ENCODE results near the gene PTPN7.
A peak's percentile ranks its signal among the peaks of the same experiment; 100 is the strongest.
"Not testable (repeated sequence)": the region's sequence is repeated elsewhere in the genome, so short reads cannot be mapped to it uniquely, and the experiment has no call there.

The PTPN7 gene

GRCh38 chr1:202189918-202190715, 29.7 kb upstream of the PTPN7 start:
- DNase-seq (ENCODE audit: low spot score): no peak

- peak; percentile 42 for DNase-seq (ENCODE audit: low spot score)
These were observed 28.8 kb upstream of the PTPN7 start for GRCh38 chr1:202189001-202189790.

GRCh38 chr1:202187697-202188407, 27.4 kb upstream of the PTPN7 start:
- DNase-seq (ENCODE audit: low spot score): no peak

- DNase-seq (ENCODE audit: low spot score): no peak
These were observed 26.8 kb upstream of the PTPN7 start for GRCh38 chr1:202187041-202187671.

GRCh38 chr1:202186327-202186726, 25.9 kb upstream of the PTPN7 start:
- DNase-seq (ENCODE audit: low spot score): no peak

- peak; percentile 85 for DNase-seq (ENCODE audit: low spot score)
These were observed 24.5 kb upstream of the PTPN7 start for GRCh38 chr1:202184750-202185460.

GRCh38 chr1:202182040-202182877, 21.9 kb upstream of the PTPN7 start:
- no peak for DNase-seq (ENCODE audit: low spot score)

- no peak for DNase-seq (ENCODE audit: low spot score)
These were observed 21.2 kb upstream of the PTPN7 start for GRCh38 chr1:202181586-202181985.

GRCh38 chr1:202180751-202181139, 20.3 kb upstream of the PTPN7 start:
- not testable (repeated sequence) for DNase-seq (ENCODE audit: low spot score)

- DNase-seq (ENCODE audit: low spot score): no peak
These were observed 19.7 kb upstream of the PTPN7 start for GRCh38 chr1:202179828-202180750.

GRCh38 chr1:202176949-202177927, 16.8 kb upstream of the PTPN7 start:
- no peak for DNase-seq (ENCODE audit: low spot score)

GRCh38 chr1:202173993-202174392, 13.6 kb upstream of the PTPN7 start:
- DNase-seq (ENCODE audit: low spot score): no peak

GRCh38 chr1:202172015-202172355, 11.6 kb upstream of the PTPN7 start:
- DNase-seq (ENCODE audit: low spot score): no peak

- DNase-seq (ENCODE audit: low spot score): no peak
These were observed 11.1 kb upstream of the PTPN7 start for GRCh38 chr1:202171292-202172014.

- no peak for DNase-seq (ENCODE audit: low spot score)
These were observed 10.3 kb upstream of the PTPN7 start for GRCh38 chr1:202170726-202171125.

- DNase-seq (ENCODE audit: low spot score): no peak
These were observed 8.5 kb upstream of the PTPN7 start for GRCh38 chr1:202168861-202169260.

GRCh38 chr1:202167708-202168415, 7.5 kb upstream of the PTPN7 start:
- no peak for DNase-seq (ENCODE audit: low spot score)
